Cardiac septum (tissue), 1 donor: ENCODE results near the gene XRCC4. TPM values are rescaled to one million over a fixed set of nuclear protein-coding genes. Genes with fewer than 3 reads are reported as not detected.

ENCODE experiments used
- DNase-seq: peaks from one replicate; pipeline ENCODE4 v3.0.0-alpha.2; 2020; ENCODE audit warnings: low spot score
- intact Hi-C: fragments of 100-400 bp; cut with DNase I; formaldehyde crosslinking; loops from one replicate; pipeline ENCODE4 v1.14.0; 2022
- long read RNA-seq: library from polyadenylated mRNA; unstranded; transcript quantifications from one replicate; pipeline ENCODE4 v2.0.0, GENCODE V29; 2021
- total RNA-seq: library from RNA; stranded (reverse); fragmentation: NEBNext Ultra II Directional; extraction: Animal tissue kit (Norgen Biotek cat#: 25700); gene quantifications from one replicate; pipeline ENCODE4 v1.2.1, GENCODE V29; 2021
- donor health status: DM: no; HTN: no; CAD: no.

The XRCC4 gene
- total RNA-seq: 28.8 TPM
- long read RNA-seq, partial matches to known transcripts: 0 of 30 reads
- long read RNA-seq, other reads (novel, unspliced or antisense): 23 of 30 reads

GRCh38 chr5:83076742-83077661 lies at the start of gene XRCC4, which contains the start of gene TMEM167A:
Gene XRCC4 (plus strand): TSS chr5:83077547. CDS start chr5:83104920, 27,373 bp downstream.
Gene TMEM167A (minus strand): TSS chr5:83077394. CDS start chr5:83077323, 71 bp downstream.
- intact Hi-C loops: no loop called here
- peak; percentile 98 for DNase-seq

- DNase-seq: no peak
- intact Hi-C loops: no loop called here
Measured at GRCh38 chr5:83029912-83030311, 47.4 kb upstream of the XRCC4 start.

- intact Hi-C loops: no loop called here
- DNase-seq: no peak
Measured at GRCh38 chr5:83031381-83031780, 46.0 kb upstream of the XRCC4 start.

GRCh38 chr5:83034036-83034435 lies 43.3 kb upstream of the XRCC4 start:
- intact Hi-C loops: no loop called here
- DNase-seq: no peak

GRCh38 chr5:83034528-83035207 lies 42.7 kb upstream of the XRCC4 start:
- intact Hi-C loops: loop anchor here (5.0 kb wide), 1 partner anchor 38 kb away; no protein-coding TSS in a partner anchor

GRCh38 chr5:83035373-83036100 lies 41.8 kb upstream of the XRCC4 start:
- intact Hi-C loops: loop anchor here (5.0 kb wide), 1 partner anchor 37 kb away; no protein-coding TSS in a partner anchor
- DNase-seq: no peak

More at GRCh38 chr5:83034528-83035207, 42.7 kb upstream of the XRCC4 start:
- DNase-seq: no peak

- intact Hi-C loops: loop anchor here (5.0 kb wide), 1 partner anchor 35 kb away; no protein-coding TSS in a partner anchor
- no peak for DNase-seq
Measured at GRCh38 chr5:83036991-83037575, 40.3 kb upstream of the XRCC4 start.

- no peak for DNase-seq
- intact Hi-C loops: loop anchor here (5.0 kb wide), 1 partner anchor 33 kb away; no protein-coding TSS in a partner anchor
Measured at GRCh38 chr5:83038924-83039323, 38.4 kb upstream of the XRCC4 start.

GRCh38 chr5:83042507-83042906 lies 34.8 kb upstream of the XRCC4 start:
- DNase-seq: no peak
- intact Hi-C loops: no loop called here

GRCh38 chr5:83044926-83045325 lies 32.4 kb upstream of the XRCC4 start:
- intact Hi-C loops: no loop called here
- DNase-seq: no peak

- intact Hi-C loops: no loop called here
- DNase-seq: no peak
Measured at GRCh38 chr5:83048277-83048676, 29.1 kb upstream of the XRCC4 start.

- intact Hi-C loops: no loop called here
Measured at GRCh38 chr5:83048811-83049210, 28.5 kb upstream of the XRCC4 start.

GRCh38 chr5:83049370-83049885 lies 27.9 kb upstream of the XRCC4 start:
- intact Hi-C loops: no loop called here
- DNase-seq: no peak

More at GRCh38 chr5:83048811-83049210, 28.5 kb upstream of the XRCC4 start:
- no peak for DNase-seq

- no peak for DNase-seq
- intact Hi-C loops: no loop called here
Measured at GRCh38 chr5:83050723-83051340, 26.5 kb upstream of the XRCC4 start.

- no peak for DNase-seq
- intact Hi-C loops: no loop called here
Measured at GRCh38 chr5:83055166-83055565, 22.2 kb upstream of the XRCC4 start.

GRCh38 chr5:83058726-83059125 lies 18.6 kb upstream of the XRCC4 start:
- DNase-seq: no peak
- intact Hi-C loops: no loop called here

- no peak for DNase-seq
- intact Hi-C loops: no loop called here
Measured at GRCh38 chr5:83059341-83059740, 18.0 kb upstream of the XRCC4 start.

GRCh38 chr5:83066548-83067110 lies 10.7 kb upstream of the XRCC4 start:
- no peak for DNase-seq
- intact Hi-C loops: no loop called here
